KMS-11 (cell line): ENCODE measurements around the gene ALDH16A1.

Experiments
- H2AFZ ChIP-seq: fragments of 200-600 bp; sonication (generic); 2 replicates; pipeline ENCODE4 v1.6.1; 2016; ENCODE audit warnings: antibody characterized with exemption, mixed run types, low read depth
- H3K27ac ChIP-seq: fragments of 200-600 bp; sonication (generic); 2 replicates; pipeline ENCODE4 v1.6.1; 2016; ENCODE audit warnings: mild to moderate bottlenecking, mixed run types
- H3K27me3 ChIP-seq: fragments of 200-600 bp; sonication (generic); 2 replicates; pipeline ENCODE4 v1.6.1; 2017; ENCODE audit warnings: mild to moderate bottlenecking, low read depth, mixed run types, moderate library complexity; ENCODE audit not compliant: insufficient read depth
- H3K36me3 ChIP-seq: fragments of 200-600 bp; sonication (generic); 2 replicates; pipeline ENCODE4 v1.6.1; 2017; ENCODE audit warnings: mild to moderate bottlenecking, mixed run types; ENCODE audit not compliant: insufficient read depth
- H3K4me1 ChIP-seq: fragments of 200-600 bp; sonication (generic); 2 replicates; pipeline ENCODE4 v1.6.1; 2016; ENCODE audit warnings: mild to moderate bottlenecking, low read depth, mixed run types; ENCODE audit not compliant: poor library complexity, severe bottlenecking
- H3K4me2 ChIP-seq: fragments of 200-600 bp; sonication (generic); 2 replicates; pipeline ENCODE4 v1.7.0; 2016; ENCODE audit warnings: mild to moderate bottlenecking, mixed run types
- H3K4me3 ChIP-seq: fragments of 200-600 bp; sonication (generic); IDR thresholded peaks from 2 replicates; pipeline ENCODE4 v1.6.1; 2017; ENCODE audit warnings: low read depth, low read length, mixed read lengths; ENCODE audit not compliant: insufficient read depth
- H3K79me2 ChIP-seq: fragments of 200-600 bp; sonication (generic); 2 replicates; pipeline ENCODE4 v1.6.1; 2016; ENCODE audit warnings: low read depth, mixed run types; ENCODE audit not compliant: insufficient read depth
- H3K9ac ChIP-seq: fragments of 200-600 bp; sonication (generic); 2 replicates; pipeline ENCODE4 v1.6.1; 2016; ENCODE audit warnings: mild to moderate bottlenecking, mixed run types
- H4K20me1 ChIP-seq: fragments of 200-600 bp; sonication (generic); 2 replicates; pipeline ENCODE4 v1.6.1; 2016; ENCODE audit warnings: mild to moderate bottlenecking, mixed run types; ENCODE audit not compliant: insufficient read depth
- CTCF ChIP-seq: fragments of 200-600 bp; sonication (generic); conservative IDR thresholded peaks from 2 replicates; pipeline ENCODE4 v1.6.1; 2017; ENCODE audit warnings: low read depth, mild to moderate bottlenecking, antibody characterized with exemption, low read length, moderate library complexity, mixed read lengths

Gene ALDH16A1

DNA sequence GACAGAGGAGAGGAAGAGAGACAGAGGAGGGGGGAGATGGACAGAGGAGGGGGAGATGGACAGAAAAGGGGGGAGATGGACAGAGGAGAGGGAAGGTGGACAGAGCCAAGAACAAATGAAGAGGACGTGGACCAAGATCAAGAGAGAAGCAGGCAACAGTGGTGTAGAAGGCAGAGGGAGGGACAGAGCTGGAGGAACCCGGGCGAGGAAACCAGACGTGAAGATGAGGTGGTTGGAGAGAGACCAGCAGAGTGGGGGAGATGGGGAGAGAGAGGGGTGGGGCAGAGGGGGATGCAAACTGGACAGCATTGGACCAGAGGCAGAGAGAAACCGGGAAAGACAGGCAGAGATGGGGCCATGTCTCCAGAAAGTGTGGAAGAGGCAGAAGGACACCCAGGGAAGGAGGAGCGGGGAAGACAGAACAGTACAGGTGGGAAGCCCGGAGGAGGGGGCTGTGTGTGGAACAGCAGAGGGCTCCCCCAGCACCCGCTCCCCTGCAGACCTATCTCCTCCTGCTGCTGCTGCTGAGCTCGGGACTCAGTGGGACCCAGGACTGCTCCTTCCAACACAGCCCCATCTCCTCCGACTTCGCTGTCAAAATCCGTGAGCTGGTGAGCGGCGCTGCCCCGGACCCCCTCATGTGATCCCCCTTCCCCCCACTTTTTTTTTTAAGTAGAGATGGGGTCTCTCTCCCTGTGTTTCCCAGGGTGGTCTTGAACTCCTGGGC, 22.3 kb downstream of the ALDH16A1 start:
- Histone ChIP-seq H3K36me3 (no peaks in the 10 kb centered on the region), H3K4me1 (peaks cover 41% of the 10 kb centered on the region), H3K27ac (no peak overlapping the region), H3K79me2 (no peaks in the 10 kb centered on the region), H2AFZ (no peak overlapping the region), H4K20me1 (no peaks in the 10 kb centered on the region), H3K27me3 (no peaks in the 10 kb centered on the region), H3K4me3 (no peak overlapping the region), H3K9ac (no peak overlapping the region), H3K4me2 (peak overlapping the region; percentile 77; the same call in 1 of the 2 replicates)
- TF ChIP-seq CTCF, result no peak

DNA sequence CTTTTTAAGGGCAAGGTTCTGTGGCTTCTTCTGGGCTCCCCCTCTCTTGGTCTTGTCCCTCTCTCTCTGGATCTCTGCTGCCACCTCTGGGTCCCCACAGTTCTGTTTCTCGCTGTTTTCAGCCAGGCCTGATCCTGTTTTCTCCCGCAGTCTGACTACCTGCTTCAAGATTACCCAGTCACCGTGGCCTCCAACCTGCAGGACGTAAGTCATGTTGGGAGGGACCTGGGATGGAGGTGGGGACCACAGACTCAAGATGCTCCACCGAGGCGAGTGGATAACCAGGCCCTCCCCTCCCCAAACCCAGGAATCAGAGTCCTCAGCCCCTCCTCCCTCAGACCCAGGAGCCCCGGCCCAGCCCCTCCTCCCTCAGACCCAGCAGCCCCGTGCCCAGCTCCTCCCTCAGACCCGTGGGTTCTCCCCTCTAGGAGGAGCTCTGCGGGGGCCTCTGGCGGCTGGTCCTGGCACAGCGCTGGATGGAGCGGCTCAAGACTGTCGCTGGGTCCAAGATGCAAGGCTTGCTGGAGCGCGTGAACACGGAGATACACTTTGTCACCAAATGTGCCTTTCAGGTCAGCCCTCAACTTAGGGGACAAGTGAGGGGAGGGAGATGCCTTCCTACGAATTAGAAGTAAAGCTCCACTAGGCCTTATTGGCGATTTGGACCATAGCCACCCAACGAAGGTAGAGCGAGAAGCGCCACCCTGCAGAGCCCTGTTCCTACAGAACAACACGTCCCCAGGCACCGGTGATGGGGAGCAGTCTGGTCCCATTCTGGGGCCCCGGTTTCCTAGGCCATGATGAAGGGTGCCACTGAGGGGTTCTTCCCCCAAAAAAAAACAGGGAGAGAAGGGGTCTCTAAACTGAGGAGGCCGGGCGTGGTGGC, 23.2 kb downstream of the ALDH16A1 start:
- no peaks in the 10 kb centered on the region for H3K27me3 ChIP-seq
- H3K4me2 ChIP-seq, result no peak overlapping the region
- no peak overlapping the region for H3K4me3 ChIP-seq
- H3K36me3 ChIP-seq, result no peaks in the 10 kb centered on the region
- no peak overlapping the region for H3K9ac ChIP-seq
- no peak for TF ChIP-seq CTCF
- no peaks in the 10 kb centered on the region for H4K20me1 ChIP-seq
- no peak overlapping the region for H3K27ac ChIP-seq
- H3K4me1 ChIP-seq, result peaks cover 33% of the 10 kb centered on the region
- no peaks in the 10 kb centered on the region for H3K79me2 ChIP-seq
- H2AFZ ChIP-seq, result no peak overlapping the region

DNA sequence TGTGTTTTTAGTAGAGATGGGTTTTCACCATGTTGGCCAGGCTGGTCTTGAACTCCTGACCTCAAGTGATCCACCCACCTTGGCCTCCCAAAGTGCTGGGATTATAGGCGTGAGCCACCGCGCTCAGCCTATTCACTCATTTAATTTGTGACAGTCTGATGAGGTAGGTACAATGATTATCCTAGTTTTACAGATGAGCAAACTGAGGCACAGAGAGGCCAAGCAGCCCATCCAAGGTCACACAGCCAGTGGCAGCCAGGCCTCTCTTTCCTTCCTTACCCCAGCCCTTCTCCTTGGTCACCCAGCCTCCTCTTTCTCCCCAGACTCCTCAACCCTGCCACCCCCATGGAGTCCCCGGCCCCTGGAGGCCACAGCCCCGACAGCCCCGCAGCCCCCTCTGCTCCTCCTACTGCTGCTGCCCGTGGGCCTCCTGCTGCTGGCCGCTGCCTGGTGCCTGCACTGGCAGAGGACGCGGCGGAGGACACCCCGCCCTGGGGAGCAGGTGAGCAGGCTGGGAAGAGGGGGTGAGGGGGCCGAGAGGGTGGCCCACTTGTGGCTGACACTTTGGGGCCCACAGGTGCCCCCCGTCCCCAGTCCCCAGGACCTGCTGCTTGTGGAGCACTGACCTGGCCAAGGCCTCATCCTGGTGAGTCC, 27.1 kb downstream of the ALDH16A1 start:
- no peaks in the 10 kb centered on the region for H3K27me3 ChIP-seq
- H3K79me2 ChIP-seq, result no peaks in the 10 kb centered on the region
- TF ChIP-seq CTCF, result no peak

DNA sequence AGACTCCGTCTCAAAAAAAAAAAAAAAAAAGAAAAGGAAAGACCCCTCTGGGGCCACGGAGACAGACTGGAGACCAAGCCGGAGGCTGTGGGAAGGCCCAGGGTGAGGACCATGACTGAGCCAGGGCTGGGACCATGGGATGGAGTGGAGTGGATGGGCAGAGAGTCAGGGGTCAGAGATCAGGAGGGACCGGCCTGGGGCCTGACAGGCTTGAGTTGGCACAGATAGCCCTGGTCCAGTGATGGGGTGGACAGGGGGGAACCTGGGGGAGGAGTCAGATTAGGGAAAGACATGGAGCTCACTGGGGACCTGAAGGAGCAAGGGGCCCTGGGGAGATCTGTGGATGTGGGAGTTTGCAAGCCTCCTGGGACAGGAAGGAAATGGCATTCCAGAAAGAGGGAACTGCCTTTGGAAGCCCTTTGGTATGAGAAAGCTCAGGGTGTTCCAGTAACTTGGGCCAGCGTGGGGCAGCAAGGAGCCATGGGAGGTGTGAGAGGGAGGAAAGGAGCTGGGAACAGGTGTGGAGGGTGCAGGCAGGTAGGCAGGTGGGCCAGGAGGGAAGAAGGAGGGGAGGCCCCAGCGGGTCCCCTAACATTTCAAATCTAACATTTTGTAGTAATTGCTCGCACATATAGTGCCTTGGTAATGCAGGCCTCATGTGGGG, 28.1 kb downstream of the ALDH16A1 start:
- Histone ChIP-seq H3K36me3 (no peaks in the 10 kb centered on the region), H3K4me1 (peaks cover under 1% of the 10 kb centered on the region), H3K27ac (no peak overlapping the region), H3K4me2 (no peak overlapping the region), H3K79me2 (no peaks in the 10 kb centered on the region), H3K27me3 (no peaks in the 10 kb centered on the region), H3K9ac (no peak overlapping the region), H3K4me3 (no peak overlapping the region), H2AFZ (no peak overlapping the region), H4K20me1 (no peaks in the 10 kb centered on the region)
- TF ChIP-seq CTCF, result no peak

More for the DNA sequence above, 27.1 kb downstream of the ALDH16A1 start:
- peaks cover 7% of the 10 kb centered on the region for H3K4me1 ChIP-seq
- no peaks in the 10 kb centered on the region for H4K20me1 ChIP-seq
- no peak overlapping the region for H3K4me2 ChIP-seq
- no peaks in the 10 kb centered on the region for H3K36me3 ChIP-seq
- no peak overlapping the region for H3K27ac ChIP-seq
- H2AFZ ChIP-seq, result no peak overlapping the region
- H3K9ac ChIP-seq, result no peak overlapping the region
- H3K4me3 ChIP-seq, result no peak overlapping the region
